Measurements from ENCODE around the gene SLC13A5. TPM values are rescaled to one million over a fixed set of nuclear protein-coding genes. Genes with fewer than 3 reads are reported as not detected.
"Not testable (repeated sequence)": the region's sequence is repeated elsewhere in the genome, so short reads cannot be mapped to it uniquely, and the experiment has no call there.

The SLC13A5 gene
- total RNA-seq, 8 experiments from 2014 or later, result 0.07 to 0.73 (median 0.17) TPM; not detected in 1

- H3K27ac ChIP-seq, result no peak overlapping the region
- H3K4me3 ChIP-seq, result no peak overlapping the region
- H3K4me1 ChIP-seq (replicated peaks in 1 of 2), result no peaks in the 10 kb centered on the region
- in situ Hi-C loops (cut with MboI; ENCODE audit: low pct_unique_long_range_greater_than_20kb in 2 of 9, low sequenced_read_pairs in 9 of 9, unreplicated experiment in 9 of 9), result no loop called here
- no peak for ATAC-seq (replicated peaks in 6 of 8)
- 0 to 100% (median 45%) methylated on average over 1 to 3 of the region's 14 CpGs; no CpG with 5 or more reads in 4 of the 10 experiments for WGBS, 10 experiments
Observed at GRCh38 chr17:6706499-6706898, 6.7 kb downstream of the SLC13A5 start.

GRCh38 chr17:6704470-6705052 is 8.6 kb downstream of the SLC13A5 start:
- H3K4me3 ChIP-seq, result no peak overlapping the region
- in situ Hi-C loops (cut with MboI; ENCODE audit: low pct_unique_long_range_greater_than_20kb in 2 of 9, low sequenced_read_pairs in 9 of 9, unreplicated experiment in 9 of 9), result no loop called here
- no peak for ATAC-seq (replicated peaks in 6 of 8)
- H3K4me1 ChIP-seq (replicated peaks in 1 of 2), result no peaks in the 10 kb centered on the region
- 0 to 80% (median 59%) methylated on average over 1 to 5 of the region's 6 CpGs; no CpG with 5 or more reads in 4 of the 10 experiments for WGBS, 10 experiments
- H3K27ac ChIP-seq, result no peak overlapping the region

- in situ Hi-C loops (cut with MboI; ENCODE audit: low pct_unique_long_range_greater_than_20kb in 2 of 9, low sequenced_read_pairs in 9 of 9, unreplicated experiment in 9 of 9), result no loop called here
- 61 to 100% (median 79%) methylated on average over 1 to 6 of the region's 10 CpGs; no CpG with 5 or more reads in 2 of the 10 experiments for whole genome bisulfite sequencing, 10 experiments
- no peaks in the 10 kb centered on the region for H3K4me1 ChIP-seq (replicated peaks in 1 of 2)
- no peak overlapping the region for H3K27ac ChIP-seq
- no peak overlapping the region for H3K4me3 ChIP-seq
- no peak for ATAC-seq (replicated peaks in 6 of 8)
Observed at GRCh38 chr17:6703751-6704150, 9.4 kb downstream of the SLC13A5 start.

GRCh38 chr17:6702567-6703215 is 10.5 kb downstream of the SLC13A5 start:
- no peak overlapping the region for H3K4me3 ChIP-seq
- 79% methylated on average over 7 of the region's 16 CpGs; no CpG with 5 or more reads in 9 of the 10 experiments for WGBS, 10 experiments
- in situ Hi-C loops (cut with MboI; ENCODE audit: low pct_unique_long_range_greater_than_20kb in 2 of 9, low sequenced_read_pairs in 9 of 9, unreplicated experiment in 9 of 9), result no loop called here
- no peaks in the 10 kb centered on the region for H3K4me1 ChIP-seq (replicated peaks in 1 of 2)
- H3K27ac ChIP-seq, result no peak overlapping the region
- no peak for ATAC-seq (replicated peaks in 6 of 8)

GRCh38 chr17:6701719-6702118 is 11.4 kb downstream of the SLC13A5 start:
- Histone ChIP-seq H3K27ac (no peak overlapping the region), H3K4me3 (no peak overlapping the region), H3K4me1 (replicated peaks in 1 of 2) (no peaks in the 10 kb centered on the region)
- 0 to 100% (median 26%) methylated on average over 1 to 7 of the region's 11 CpGs; no CpG with 5 or more reads in 6 of the 10 experiments for WGBS, 10 experiments
- peak in 4 of 8 experiments; percentile 43 to 91 (median 67) for ATAC-seq (replicated peaks in 6 of 8)
- in situ Hi-C loops (cut with MboI; ENCODE audit: low pct_unique_long_range_greater_than_20kb in 2 of 9, low sequenced_read_pairs in 9 of 9, unreplicated experiment in 9 of 9), result no loop called here

GRCh38 chr17:6700948-6701307 is 12.2 kb downstream of the SLC13A5 start:
- Histone ChIP-seq H3K27ac (no peak overlapping the region), H3K4me3 (no peak overlapping the region), H3K4me1 (replicated peaks in 1 of 2) (no peaks in the 10 kb centered on the region)
- in situ Hi-C loops (cut with MboI; ENCODE audit: low pct_unique_long_range_greater_than_20kb in 2 of 9, low sequenced_read_pairs in 9 of 9, unreplicated experiment in 9 of 9), result no loop called here
- no peak for ATAC-seq (replicated peaks in 6 of 8)
- whole genome bisulfite sequencing, 10 experiments, result 0 to 81% (median 53%) methylated on average over 1 to 7 of the region's 8 CpGs; no CpG with 5 or more reads in 6 of the 10 experiments

GRCh38 chr17:6699997-6700947 is 12.9 kb downstream of the SLC13A5 start:
- ATAC-seq (replicated peaks in 6 of 8), result no peak
- WGBS, 10 experiments, result 24 to 84% (median 61%) methylated on average over 3 to 15 of the region's 16 CpGs; no CpG with 5 or more reads in 2 of the 10 experiments
- Histone ChIP-seq H3K27ac (no peak overlapping the region), H3K4me3 (no peak overlapping the region), H3K4me1 (replicated peaks in 1 of 2) (no peaks in the 10 kb centered on the region)
- in situ Hi-C loops (cut with MboI; ENCODE audit: low pct_unique_long_range_greater_than_20kb in 2 of 9, low sequenced_read_pairs in 9 of 9, unreplicated experiment in 9 of 9), result no loop called here

GRCh38 chr17:6698004-6698403 is 15.2 kb downstream of the SLC13A5 start:
- no peak for ATAC-seq (replicated peaks in 6 of 8)
- Histone ChIP-seq H3K4me3 (no peak overlapping the region), H3K4me1 (replicated peaks in 1 of 2) (no peaks in the 10 kb centered on the region), H3K27ac (no peak overlapping the region)
- WGBS, 10 experiments, result 18 to 83% (median 80%) methylated on average over 1 to 10 of the region's 11 CpGs; no CpG with 5 or more reads in 7 of the 10 experiments
- in situ Hi-C loops (cut with MboI; ENCODE audit: low pct_unique_long_range_greater_than_20kb in 2 of 9, low sequenced_read_pairs in 9 of 9, unreplicated experiment in 9 of 9), result no loop called here

- no peak for ATAC-seq (replicated peaks in 6 of 8)
- no peaks in the 10 kb centered on the region for H3K4me1 ChIP-seq (replicated peaks in 1 of 2)
Observed at GRCh38 chr17:6696906-6697305, 16.3 kb downstream of the SLC13A5 start.

GRCh38 chr17:6695565-6695964 is 17.6 kb downstream of the SLC13A5 start:
- 31 to 83% (median 74%) methylated on average over 3 to 10 of the region's 13 CpGs; no CpG with 5 or more reads in 6 of the 10 experiments for WGBS, 10 experiments
- H3K4me3 ChIP-seq, result no peak overlapping the region
- no peak for ATAC-seq (replicated peaks in 6 of 8)
- in situ Hi-C loops (cut with MboI; ENCODE audit: low pct_unique_long_range_greater_than_20kb in 2 of 9, low sequenced_read_pairs in 9 of 9, unreplicated experiment in 9 of 9), result no loop called here
- no peak overlapping the region for H3K27ac ChIP-seq
- no peaks in the 10 kb centered on the region for H3K4me1 ChIP-seq (replicated peaks in 1 of 2)

More at GRCh38 chr17:6696906-6697305, 16.3 kb downstream of the SLC13A5 start:
- no peak overlapping the region for H3K4me3 ChIP-seq
- H3K27ac ChIP-seq, result no peak overlapping the region
- WGBS, 10 experiments, result 40 to 80% (median 60%) methylated on average over 1 of the region's 5 CpGs; no CpG with 5 or more reads in 7 of the 10 experiments
- in situ Hi-C loops (cut with MboI; ENCODE audit: low pct_unique_long_range_greater_than_20kb in 2 of 9, low sequenced_read_pairs in 9 of 9, unreplicated experiment in 9 of 9), result no loop called here

GRCh38 chr17:6695051-6695450 is 18.1 kb downstream of the SLC13A5 start:
- ATAC-seq (replicated peaks in 6 of 8), result no peak
- whole genome bisulfite sequencing, 10 experiments, result 10 to 28% (median 17%) methylated on average over 1 to 2 of the region's 2 CpGs; no CpG with 5 or more reads in 7 of the 10 experiments
- in situ Hi-C loops (cut with MboI; ENCODE audit: low pct_unique_long_range_greater_than_20kb in 2 of 9, low sequenced_read_pairs in 9 of 9, unreplicated experiment in 9 of 9), result no loop called here
- Histone ChIP-seq H3K4me1 (replicated peaks in 1 of 2) (no peaks in the 10 kb centered on the region), H3K4me3 (no peak overlapping the region), H3K27ac (no peak overlapping the region)

- H3K4me1 ChIP-seq (replicated peaks in 1 of 2); in situ Hi-C loops (cut with MboI; ENCODE audit: low pct_unique_long_range_greater_than_20kb in 2 of 9, low sequenced_read_pairs in 9 of 9, unreplicated experiment in 9 of 9); ATAC-seq (replicated peaks in 6 of 8); H3K27ac ChIP-seq; H3K4me3 ChIP-seq: not testable (repeated sequence)
- 10 to 100% (median 67%) methylated on average over 1 to 4 of the region's 6 CpGs; no CpG with 5 or more reads in 3 of the 10 experiments for WGBS, 10 experiments
Observed at GRCh38 chr17:6691958-6692357, 21.2 kb downstream of the SLC13A5 start.

- no peak overlapping the region for H3K4me3 ChIP-seq
- no peak for ATAC-seq (replicated peaks in 6 of 8)
- H3K27ac ChIP-seq, result no peak overlapping the region
- H3K4me1 ChIP-seq (replicated peaks in 1 of 2), result no peaks in the 10 kb centered on the region
- in situ Hi-C loops (cut with MboI; ENCODE audit: low pct_unique_long_range_greater_than_20kb in 2 of 9, low sequenced_read_pairs in 9 of 9, unreplicated experiment in 9 of 9), result no loop called here
- WGBS, 10 experiments, result 0 to 100% (median 47%) methylated on average over 1 to 2 of the region's 3 CpGs; no CpG with 5 or more reads in 4 of the 10 experiments
Observed at GRCh38 chr17:6691546-6691945, 21.6 kb downstream of the SLC13A5 start.

All from motor neuron (in vitro differentiated cells).